ENCODE data around the gene DBF4.

DNA sequence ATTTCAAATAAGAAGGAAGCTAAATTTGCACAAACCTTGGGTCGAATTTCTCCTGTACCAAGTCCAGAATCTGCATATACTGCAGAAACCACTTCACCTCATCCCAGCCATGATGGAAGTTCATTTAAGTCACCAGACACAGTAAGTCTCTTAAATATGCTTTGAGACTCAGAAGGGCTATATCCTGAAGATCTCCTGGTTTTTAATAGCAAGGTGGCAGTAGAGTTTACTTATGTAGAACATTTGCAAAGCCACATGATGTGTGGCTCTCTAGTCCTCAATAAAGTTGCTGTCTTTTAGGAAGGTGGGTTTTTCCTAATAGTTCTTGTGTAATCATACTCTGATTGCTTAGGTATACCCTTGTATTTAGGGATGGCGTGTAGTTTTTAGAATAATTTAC, 8.7 kb downstream of the DBF4 start:
- TF ChIP-seq, protein P1, sequence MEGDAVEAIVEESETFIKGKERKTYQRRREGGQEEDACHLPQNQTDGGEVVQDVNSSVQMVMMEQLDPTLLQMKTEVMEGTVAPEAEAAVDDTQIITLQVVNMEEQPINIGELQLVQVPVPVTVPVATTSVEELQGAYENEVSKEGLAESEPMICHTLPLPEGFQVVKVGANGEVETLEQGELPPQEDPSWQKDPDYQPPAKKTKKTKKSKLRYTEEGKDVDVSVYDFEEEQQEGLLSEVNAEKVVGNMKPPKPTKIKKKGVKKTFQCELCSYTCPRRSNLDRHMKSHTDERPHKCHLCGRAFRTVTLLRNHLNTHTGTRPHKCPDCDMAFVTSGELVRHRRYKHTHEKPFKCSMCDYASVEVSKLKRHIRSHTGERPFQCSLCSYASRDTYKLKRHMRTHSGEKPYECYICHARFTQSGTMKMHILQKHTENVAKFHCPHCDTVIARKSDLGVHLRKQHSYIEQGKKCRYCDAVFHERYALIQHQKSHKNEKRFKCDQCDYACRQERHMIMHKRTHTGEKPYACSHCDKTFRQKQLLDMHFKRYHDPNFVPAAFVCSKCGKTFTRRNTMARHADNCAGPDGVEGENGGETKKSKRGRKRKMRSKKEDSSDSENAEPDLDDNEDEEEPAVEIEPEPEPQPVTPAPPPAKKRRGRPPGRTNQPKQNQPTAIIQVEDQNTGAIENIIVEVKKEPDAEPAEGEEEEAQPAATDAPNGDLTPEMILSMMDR (IDR thresholded peaks at IDR 0.05): no peak
- TF ChIP-seq EZH2 (IDR thresholded peaks at IDR 0.05) (no peak), EZH2phosphoT487 (IDR thresholded peaks at IDR 0.05) (no peak)

Data from neural progenitor cell (in vitro differentiated cells).